IPS-20b (cell line): ENCODE results near the gene WWOX.

Source experiments
- H3K27ac ChIP-seq: one replicate; pipeline ENCODE4 v1.5.1; 2013; ENCODE audit warnings: low read length
- H3K27me3 ChIP-seq: 2 replicates; pipeline ENCODE4 v1.6.1; 2013; ENCODE audit warnings: mild to moderate bottlenecking, low read length, inconsistent platforms; ENCODE audit not compliant: insufficient read depth
- H3K36me3 ChIP-seq: 2 replicates; pipeline ENCODE4 v1.6.1; 2013; ENCODE audit warnings: low read depth, mild to moderate bottlenecking, inconsistent platforms, low read length, moderate library complexity; ENCODE audit not compliant: insufficient read depth
- H3K4me1 ChIP-seq: 2 replicates; pipeline ENCODE4 v1.6.1; 2013; ENCODE audit warnings: mild to moderate bottlenecking, control low read depth, inconsistent platforms, low read length, moderate library complexity; ENCODE audit not compliant: insufficient read depth
- H3K4me3 ChIP-seq: 2 replicates; pipeline ENCODE4 v1.5.1; 2013; ENCODE audit warnings: mild to moderate bottlenecking, low read length, inconsistent platforms
- H3K9ac ChIP-seq: 2 replicates; pipeline ENCODE4 v1.6.1; 2013; ENCODE audit warnings: low read depth, mild to moderate bottlenecking, inconsistent platforms, low read length, moderate library complexity
- H3K9me3 ChIP-seq: 2 replicates; pipeline ENCODE4 v1.6.1; 2013; ENCODE audit warnings: mild to moderate bottlenecking, low read depth, low read length, inconsistent platforms; ENCODE audit not compliant: insufficient read depth

The WWOX gene

DNA sequence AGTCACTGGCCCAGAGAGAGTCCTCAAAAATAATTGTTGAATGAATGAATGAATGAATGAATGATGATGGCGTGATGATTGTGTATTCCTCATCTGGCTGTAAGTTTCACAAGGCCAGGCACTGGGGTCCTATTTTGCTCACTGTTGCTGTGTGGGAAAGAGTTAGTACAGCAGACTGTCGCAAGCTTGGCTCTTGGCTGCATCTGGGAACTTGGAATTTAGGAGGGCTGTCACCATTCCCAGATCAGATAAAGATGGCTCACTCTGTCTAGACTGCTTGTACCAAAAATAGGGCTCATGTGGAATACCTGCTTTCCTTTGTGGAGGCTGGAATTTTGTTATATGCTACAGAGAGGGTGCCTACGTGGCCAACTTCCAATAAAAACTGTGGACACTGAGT, 530.6 kb downstream of the WWOX start:
- H3K4me3 ChIP-seq: no peak overlapping the region
- peaks cover 10% of the 10 kb centered on the region for H3K9me3 ChIP-seq
- no peak overlapping the region for H3K9ac ChIP-seq
- H3K27ac ChIP-seq: no peak overlapping the region
- no peaks in the 10 kb centered on the region for H3K27me3 ChIP-seq
- no peaks in the 10 kb centered on the region for H3K4me1 ChIP-seq
- no peaks in the 10 kb centered on the region for H3K36me3 ChIP-seq

DNA sequence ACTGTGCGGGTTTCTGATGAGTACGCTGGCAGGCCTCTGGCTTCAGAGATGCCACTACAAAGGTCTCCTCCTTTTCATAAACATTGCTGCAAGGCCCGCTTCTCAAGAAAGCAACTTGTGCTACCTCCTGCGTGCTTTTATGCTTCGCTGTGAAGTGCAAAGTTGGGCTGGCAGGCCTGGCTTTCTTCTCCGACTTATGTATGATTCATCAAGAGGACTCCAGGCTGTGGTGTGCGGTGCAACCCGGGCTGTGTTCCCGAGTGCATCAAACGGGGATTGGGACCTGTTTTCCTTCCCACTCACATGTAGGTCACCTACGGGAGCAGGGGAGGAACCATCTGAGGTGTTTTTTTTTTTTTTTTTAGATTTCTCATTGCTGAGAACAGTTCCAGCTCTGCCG, 534.1 kb downstream of the WWOX start:
- Histone ChIP-seq H3K4me3 (no peak overlapping the region), H3K27ac (no peak overlapping the region), H3K9me3 (peaks cover 10% of the 10 kb centered on the region), H3K36me3 (no peaks in the 10 kb centered on the region), H3K4me1 (no peaks in the 10 kb centered on the region), H3K9ac (no peak overlapping the region), H3K27me3 (no peaks in the 10 kb centered on the region)

DNA sequence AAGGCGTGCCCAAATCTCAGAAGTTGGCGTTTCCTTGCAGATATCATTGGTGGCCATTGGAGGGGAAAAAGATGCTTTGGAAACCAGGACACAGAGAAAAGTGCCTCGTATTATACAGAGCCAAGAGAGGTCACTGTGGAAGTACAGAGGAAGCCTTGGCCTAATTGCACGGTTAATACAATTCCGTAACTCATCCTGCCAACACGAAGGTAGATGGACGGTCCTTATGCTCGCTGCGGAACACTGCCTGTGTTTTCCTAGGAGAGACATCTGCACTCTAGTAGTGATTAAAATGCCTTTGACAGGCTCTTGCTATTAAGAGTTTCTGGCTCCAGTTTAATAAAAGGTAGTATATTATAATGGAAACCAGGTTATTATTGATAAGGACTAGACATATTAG, 536.4 kb downstream of the WWOX start:
- no peak overlapping the region for H3K27ac ChIP-seq
- H3K4me3 ChIP-seq: no peak overlapping the region
- no peak overlapping the region for H3K9ac ChIP-seq

DNA sequence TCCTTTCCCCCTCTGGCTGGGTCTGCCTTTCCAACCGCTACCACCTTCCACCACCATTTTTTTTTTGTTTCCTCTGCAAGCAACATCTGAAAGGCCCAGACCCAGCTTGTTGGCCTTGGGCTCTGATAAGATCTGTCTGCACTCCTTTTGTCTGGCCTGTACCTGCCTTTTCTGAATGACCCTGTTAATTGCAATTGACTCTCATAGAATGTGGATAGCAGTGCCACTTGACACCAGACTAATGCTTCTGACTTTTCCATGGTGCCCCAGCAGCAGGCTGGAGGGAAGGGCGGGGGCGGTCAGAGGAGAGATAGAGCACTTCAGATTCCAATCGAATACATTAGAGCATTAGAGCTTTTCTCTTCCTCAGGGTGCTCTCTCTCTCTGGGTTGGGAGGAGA, 538.9 kb downstream of the WWOX start:
- Histone ChIP-seq H3K4me1 (peaks cover 12% of the 10 kb centered on the region; the same call in 1 of the 2 replicates), H3K27ac (no peak overlapping the region), H3K9me3 (no peaks in the 10 kb centered on the region), H3K4me3 (no peak overlapping the region), H3K27me3 (no peaks in the 10 kb centered on the region), H3K9ac (no peak overlapping the region), H3K36me3 (no peaks in the 10 kb centered on the region)

More for the DNA sequence above, 536.4 kb downstream of the WWOX start:
- Histone ChIP-seq H3K9me3 (no peaks in the 10 kb centered on the region; the same call in 1 of the 2 replicates), H3K27me3 (no peaks in the 10 kb centered on the region), H3K4me1 (peaks cover under 1% of the 10 kb centered on the region; the same call in 1 of the 2 replicates), H3K36me3 (no peaks in the 10 kb centered on the region)

DNA sequence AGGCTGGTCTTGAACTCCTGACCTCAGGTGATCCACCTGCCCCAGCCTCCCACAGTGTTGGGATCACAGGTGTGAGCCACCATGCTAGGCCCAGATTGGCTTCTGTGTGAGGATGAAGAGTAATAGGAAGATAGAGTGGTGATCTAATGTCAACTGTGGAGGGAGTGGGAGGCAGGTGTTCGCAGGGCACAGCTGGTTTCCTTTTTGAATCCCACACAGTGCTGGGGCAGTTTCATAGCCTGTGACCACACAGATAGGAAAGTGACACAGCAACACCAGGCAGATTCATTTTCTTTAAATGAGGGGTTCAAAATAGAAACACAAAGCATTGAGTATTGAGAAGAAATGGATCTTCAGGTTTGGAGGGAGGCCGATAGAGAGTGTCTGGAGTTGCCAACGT, 540.3 kb downstream of the WWOX start:
- no peaks in the 10 kb centered on the region for H3K9me3 ChIP-seq
- no peak overlapping the region for H3K27ac ChIP-seq
- no peak overlapping the region for H3K9ac ChIP-seq
- no peaks in the 10 kb centered on the region for H3K36me3 ChIP-seq
- H3K4me1 ChIP-seq: peaks cover 12% of the 10 kb centered on the region; the same call in 1 of the 2 replicates
- H3K4me3 ChIP-seq: no peak overlapping the region
- H3K27me3 ChIP-seq: no peaks in the 10 kb centered on the region

DNA sequence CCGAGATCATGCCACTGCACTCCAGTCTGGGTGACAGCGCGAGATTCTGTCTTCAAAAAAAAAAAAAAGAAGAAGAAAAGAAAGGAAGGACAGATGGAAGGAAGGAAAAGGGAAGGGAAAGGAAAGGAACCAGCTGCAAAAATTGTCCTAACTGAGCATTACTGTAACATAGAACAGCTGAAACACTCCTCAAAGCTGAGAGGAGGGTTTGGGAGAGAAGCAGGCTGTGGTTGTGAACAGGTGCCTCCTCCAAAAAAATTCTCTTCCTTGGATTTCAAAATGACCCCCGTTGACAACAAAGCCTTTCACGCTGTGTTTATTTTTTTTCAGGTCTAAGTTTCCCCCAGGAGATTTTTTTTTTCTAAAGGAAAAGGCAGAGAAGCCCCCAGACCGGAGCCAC, 541.4 kb downstream of the WWOX start:
- peaks cover 17% of the 10 kb centered on the region; the same call in 1 of the 2 replicates for H3K4me1 ChIP-seq
- H3K27me3 ChIP-seq: no peaks in the 10 kb centered on the region
- no peaks in the 10 kb centered on the region for H3K36me3 ChIP-seq
- no peaks in the 10 kb centered on the region for H3K9me3 ChIP-seq
- H3K27ac ChIP-seq: no peak overlapping the region
- H3K4me3 ChIP-seq: peak overlapping the region; percentile 27; the same call in 1 of the 2 replicates
- no peak overlapping the region for H3K9ac ChIP-seq

DNA sequence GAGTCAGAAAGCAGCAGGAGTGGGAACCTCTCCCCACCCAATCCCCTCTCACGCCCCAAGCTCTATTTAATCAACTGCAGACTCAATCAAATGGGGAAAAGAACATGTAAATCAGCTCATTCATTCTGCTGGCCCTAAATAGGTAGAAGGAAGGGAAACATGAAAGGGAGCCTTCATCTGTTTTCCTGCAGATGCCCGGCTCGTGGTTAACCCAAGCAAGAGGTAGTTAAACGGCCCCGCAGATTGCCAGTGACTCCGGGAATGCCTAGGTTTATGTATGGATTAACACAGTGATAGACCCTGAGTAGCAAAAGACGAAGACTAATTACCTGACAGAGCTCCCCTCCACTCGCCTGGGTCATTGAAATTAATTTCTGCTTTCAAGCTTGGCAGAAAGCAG, 542.0 kb downstream of the WWOX start:
- H3K36me3 ChIP-seq: no peaks in the 10 kb centered on the region
- no peak overlapping the region for H3K9ac ChIP-seq
- H3K9me3 ChIP-seq: no peaks in the 10 kb centered on the region
- peaks cover 17% of the 10 kb centered on the region; the same call in 1 of the 2 replicates for H3K4me1 ChIP-seq
- peak overlapping the region; percentile 27; the same call in 1 of the 2 replicates for H3K4me3 ChIP-seq
- no peaks in the 10 kb centered on the region for H3K27me3 ChIP-seq
- no peak overlapping the region for H3K27ac ChIP-seq

DNA sequence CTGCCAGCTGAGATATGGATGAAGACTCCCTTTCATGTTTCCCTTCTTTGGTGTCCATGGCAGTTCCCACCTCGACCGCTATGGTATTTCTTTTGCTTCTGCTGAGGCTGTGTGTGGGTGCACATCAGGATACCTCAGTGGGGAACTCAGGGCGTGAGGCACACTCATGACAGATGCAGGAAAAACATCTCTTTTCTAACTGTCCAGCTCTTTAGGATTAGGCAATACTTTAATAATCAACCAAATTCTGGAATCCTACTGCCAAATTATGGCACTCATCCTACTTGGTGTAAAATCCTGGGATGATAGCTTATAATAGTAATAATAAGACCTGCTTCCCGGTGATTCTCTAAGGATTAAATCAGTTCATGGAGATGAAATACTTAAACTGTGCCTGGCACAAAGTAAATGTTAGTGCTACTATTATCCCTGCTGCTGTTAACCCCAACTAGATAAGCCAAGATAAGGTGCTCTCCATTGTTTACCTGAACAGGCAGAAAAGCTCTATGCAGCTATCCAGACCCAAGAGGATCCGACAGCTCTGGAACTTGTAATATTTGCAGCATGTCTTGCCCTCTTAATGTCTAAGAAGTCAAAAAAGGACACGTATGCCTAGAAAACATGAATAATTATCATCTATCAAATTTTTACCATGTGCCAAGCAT, 543.3 kb downstream of the WWOX start:
- Histone ChIP-seq H3K9ac (no peak overlapping the region), H3K27me3 (no peaks in the 10 kb centered on the region)

DNA sequence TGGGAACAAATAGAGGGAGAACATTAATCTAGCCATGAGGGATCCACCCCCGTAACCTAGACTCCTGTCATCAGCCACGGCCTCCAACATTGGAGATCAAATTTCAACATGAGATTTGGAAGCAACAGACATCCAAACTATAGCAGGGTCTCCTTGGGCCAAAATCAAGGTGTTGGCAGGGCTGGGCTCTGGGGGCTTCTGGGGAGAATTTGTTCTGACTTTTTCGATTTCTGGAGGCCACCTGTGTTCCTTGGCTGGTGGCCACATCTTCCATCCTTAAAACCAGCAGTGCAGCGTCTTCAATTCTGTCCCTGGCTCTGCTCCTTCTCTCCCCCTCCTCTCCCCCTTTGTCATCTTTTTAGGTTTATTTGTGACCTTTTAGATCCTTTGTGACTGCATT, 546.2 kb downstream of the WWOX start:
- Histone ChIP-seq H3K4me3 (no peak overlapping the region), H3K9me3 (no peaks in the 10 kb centered on the region), H3K36me3 (no peaks in the 10 kb centered on the region), H3K9ac (no peak overlapping the region), H3K4me1 (peaks cover 17% of the 10 kb centered on the region; the same call in 1 of the 2 replicates), H3K27ac (no peak overlapping the region), H3K27me3 (no peaks in the 10 kb centered on the region)

More for the DNA sequence above, 543.3 kb downstream of the WWOX start:
- Histone ChIP-seq H3K9me3 (no peaks in the 10 kb centered on the region), H3K4me3 (no peak overlapping the region), H3K36me3 (no peaks in the 10 kb centered on the region), H3K27ac (no peak overlapping the region), H3K4me1 (peaks cover 17% of the 10 kb centered on the region; the same call in 1 of the 2 replicates)

DNA sequence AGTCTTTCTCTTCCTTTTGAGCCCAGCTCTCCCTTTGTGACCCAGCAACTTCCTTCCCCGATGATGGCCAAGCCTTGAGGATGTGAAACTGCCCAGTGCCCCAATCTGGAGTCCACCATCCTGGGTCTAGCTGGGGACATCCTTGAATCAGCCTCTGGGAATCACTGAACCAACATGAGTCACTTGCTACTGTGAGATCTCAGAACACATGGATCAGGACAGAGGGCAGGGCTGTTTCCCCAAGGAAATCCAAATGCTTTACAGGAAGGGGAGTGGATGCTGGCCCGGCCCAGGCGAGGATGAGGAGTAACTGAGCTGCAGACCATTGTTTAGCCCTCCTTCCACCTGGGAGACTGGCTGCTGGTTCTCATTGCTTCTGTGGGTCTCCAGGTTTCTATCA, 547.6 kb downstream of the WWOX start:
- H3K27me3 ChIP-seq: no peaks in the 10 kb centered on the region
- no peak overlapping the region for H3K4me3 ChIP-seq
- peaks cover 9% of the 10 kb centered on the region; the same call in 1 of the 2 replicates for H3K4me1 ChIP-seq
- no peaks in the 10 kb centered on the region for H3K9me3 ChIP-seq
- H3K36me3 ChIP-seq: no peaks in the 10 kb centered on the region
- no peak overlapping the region for H3K9ac ChIP-seq
- no peak overlapping the region for H3K27ac ChIP-seq

DNA sequence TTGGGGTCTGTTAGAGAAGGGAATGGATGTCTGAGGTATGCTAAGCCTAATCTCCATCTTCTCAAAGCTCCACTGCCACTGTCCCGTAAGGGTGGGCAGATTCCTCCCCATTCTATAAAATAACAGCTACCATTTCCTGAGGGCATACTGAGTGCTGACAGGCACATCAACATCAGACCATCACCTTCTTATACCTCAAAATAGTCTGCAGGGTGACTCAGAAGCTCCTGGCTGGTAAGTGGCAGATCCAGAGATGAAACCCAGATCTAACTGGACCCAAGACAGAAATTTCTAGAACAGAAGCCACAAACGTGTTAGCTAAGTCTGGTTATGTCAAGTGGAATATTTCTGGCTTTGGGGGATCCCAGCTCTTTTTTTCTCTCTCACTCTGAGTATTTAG, 548.0 kb downstream of the WWOX start:
- Histone ChIP-seq H3K4me3 (no peak overlapping the region), H3K9me3 (no peaks in the 10 kb centered on the region), H3K4me1 (peaks cover 4% of the 10 kb centered on the region; the same call in 1 of the 2 replicates), H3K36me3 (no peaks in the 10 kb centered on the region), H3K27ac (no peak overlapping the region), H3K27me3 (no peaks in the 10 kb centered on the region), H3K9ac (no peak overlapping the region)

DNA sequence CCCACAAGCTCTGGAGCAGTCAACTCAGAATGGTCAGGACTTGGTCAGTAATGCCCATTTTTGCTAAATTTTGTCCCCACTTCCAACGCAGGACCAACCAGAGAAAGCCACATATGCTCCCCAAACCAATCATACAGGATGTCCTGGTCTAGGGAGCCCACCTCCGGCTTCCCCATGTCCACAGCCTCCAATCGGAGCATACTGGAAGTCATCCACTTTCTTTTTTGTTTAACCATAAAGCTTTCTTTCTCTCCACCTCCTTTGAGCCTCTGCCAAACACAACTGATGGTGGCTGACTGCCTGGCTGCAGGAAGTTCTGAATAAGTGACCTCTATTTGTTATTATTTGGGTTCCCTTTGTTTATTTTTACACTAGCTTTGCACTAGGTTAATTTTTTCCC, 549.1 kb downstream of the WWOX start:
- no peak overlapping the region for H3K27ac ChIP-seq
- no peaks in the 10 kb centered on the region for H3K36me3 ChIP-seq
- no peaks in the 10 kb centered on the region for H3K27me3 ChIP-seq
- no peak overlapping the region for H3K4me3 ChIP-seq
- no peak overlapping the region for H3K9ac ChIP-seq
- H3K9me3 ChIP-seq: no peaks in the 10 kb centered on the region
- peaks cover 4% of the 10 kb centered on the region; the same call in 1 of the 2 replicates for H3K4me1 ChIP-seq
